Measurements from ENCODE around the gene SCYGR8.

The SCYGR8 gene

GRCh38 chr2:227788561-227789018 is 42.9 kb downstream of the SCYGR8 start:
- no peaks in the 10 kb centered on the region for H3K9me3 ChIP-seq (ENCODE audit: control insufficient read depth, insufficient read depth, low read length)
- H3K4me1 ChIP-seq (ENCODE audit: control insufficient read depth, low read length): no peaks in the 10 kb centered on the region
- no peaks in the 10 kb centered on the region for H4K20me1 ChIP-seq (ENCODE audit: control insufficient read depth, insufficient read depth, low read depth, low read length)
- no peak overlapping the region for H3K4me2 ChIP-seq (ENCODE audit: low read length)
- no peaks in the 10 kb centered on the region for H3F3A ChIP-seq (ENCODE audit: control insufficient read depth, insufficient read depth)
- H3K36me3 ChIP-seq (ENCODE audit: control insufficient read depth, low read length): no peaks in the 10 kb centered on the region
- TF ChIP-seq, protein P1, sequence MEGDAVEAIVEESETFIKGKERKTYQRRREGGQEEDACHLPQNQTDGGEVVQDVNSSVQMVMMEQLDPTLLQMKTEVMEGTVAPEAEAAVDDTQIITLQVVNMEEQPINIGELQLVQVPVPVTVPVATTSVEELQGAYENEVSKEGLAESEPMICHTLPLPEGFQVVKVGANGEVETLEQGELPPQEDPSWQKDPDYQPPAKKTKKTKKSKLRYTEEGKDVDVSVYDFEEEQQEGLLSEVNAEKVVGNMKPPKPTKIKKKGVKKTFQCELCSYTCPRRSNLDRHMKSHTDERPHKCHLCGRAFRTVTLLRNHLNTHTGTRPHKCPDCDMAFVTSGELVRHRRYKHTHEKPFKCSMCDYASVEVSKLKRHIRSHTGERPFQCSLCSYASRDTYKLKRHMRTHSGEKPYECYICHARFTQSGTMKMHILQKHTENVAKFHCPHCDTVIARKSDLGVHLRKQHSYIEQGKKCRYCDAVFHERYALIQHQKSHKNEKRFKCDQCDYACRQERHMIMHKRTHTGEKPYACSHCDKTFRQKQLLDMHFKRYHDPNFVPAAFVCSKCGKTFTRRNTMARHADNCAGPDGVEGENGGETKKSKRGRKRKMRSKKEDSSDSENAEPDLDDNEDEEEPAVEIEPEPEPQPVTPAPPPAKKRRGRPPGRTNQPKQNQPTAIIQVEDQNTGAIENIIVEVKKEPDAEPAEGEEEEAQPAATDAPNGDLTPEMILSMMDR (IDR thresholded peaks at IDR 0.05; ENCODE audit: low read depth, low read length, poor library complexity, severe bottlenecking): no peak
- no peak for TF ChIP-seq EZH2phosphoT487 (IDR thresholded peaks at IDR 0.05; ENCODE audit: borderline replicate concordance, low read length)
- no peaks in the 10 kb centered on the region for H3K9me2 ChIP-seq (replicated peaks; ENCODE audit: control insufficient read depth, low read length)
- no peaks in the 10 kb centered on the region for H3K79me2 ChIP-seq (ENCODE audit: control insufficient read depth, low read length)
- no peak overlapping the region for H3K4me3 ChIP-seq (ENCODE audit: low read length)
- H3K27ac ChIP-seq (ENCODE audit: low read depth, low read length): no peak overlapping the region
- H3K27me3 ChIP-seq (ENCODE audit: control insufficient read depth, low read length): peaks cover 4% of the 10 kb centered on the region

DNA sequence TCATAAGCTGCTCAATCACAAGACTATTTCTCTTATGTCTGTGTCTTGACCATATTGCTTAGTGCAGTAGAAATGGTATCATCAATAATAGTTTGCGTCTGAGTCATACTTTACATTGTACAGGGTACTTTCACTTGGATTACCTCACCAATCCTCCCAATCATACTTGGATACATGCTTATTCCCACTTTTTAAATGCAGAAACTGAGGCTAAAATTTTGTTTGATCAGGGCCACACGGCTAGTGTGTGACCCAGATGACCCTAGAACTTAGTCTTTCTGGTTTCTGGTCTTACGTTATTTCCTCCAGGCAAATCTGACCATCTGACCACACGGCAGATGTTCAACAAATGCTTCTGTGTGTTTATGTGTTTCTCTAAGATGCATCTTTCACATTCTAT is 44.1 kb downstream of the SCYGR8 start:
- H3K4me3 ChIP-seq (ENCODE audit: low read length): no peak overlapping the region
- H3K79me2 ChIP-seq (ENCODE audit: control insufficient read depth, low read length): no peaks in the 10 kb centered on the region
- H3K4me1 ChIP-seq (ENCODE audit: control insufficient read depth, low read length): no peaks in the 10 kb centered on the region
- no peaks in the 10 kb centered on the region for H3K9me2 ChIP-seq (replicated peaks; ENCODE audit: control insufficient read depth, low read length)
- no peak overlapping the region for H3K4me2 ChIP-seq (ENCODE audit: low read length)
- H3K9me3 ChIP-seq (ENCODE audit: control insufficient read depth, insufficient read depth, low read length): no peaks in the 10 kb centered on the region
- no peaks in the 10 kb centered on the region for H4K20me1 ChIP-seq (ENCODE audit: control insufficient read depth, insufficient read depth, low read depth, low read length)
- no peaks in the 10 kb centered on the region for H3K36me3 ChIP-seq (ENCODE audit: control insufficient read depth, low read length)
- TF ChIP-seq EZH2phosphoT487 (IDR thresholded peaks at IDR 0.05; ENCODE audit: borderline replicate concordance, low read length): no peak
- TF ChIP-seq, protein P1 (IDR thresholded peaks at IDR 0.05; ENCODE audit: low read depth, low read length, poor library complexity, severe bottlenecking): no peak
- peaks cover 4% of the 10 kb centered on the region for H3K27me3 ChIP-seq (ENCODE audit: control insufficient read depth, low read length)
- no peaks in the 10 kb centered on the region for H3F3A ChIP-seq (ENCODE audit: control insufficient read depth, insufficient read depth)
- no peak overlapping the region for H3K27ac ChIP-seq (ENCODE audit: low read depth, low read length)

DNA sequence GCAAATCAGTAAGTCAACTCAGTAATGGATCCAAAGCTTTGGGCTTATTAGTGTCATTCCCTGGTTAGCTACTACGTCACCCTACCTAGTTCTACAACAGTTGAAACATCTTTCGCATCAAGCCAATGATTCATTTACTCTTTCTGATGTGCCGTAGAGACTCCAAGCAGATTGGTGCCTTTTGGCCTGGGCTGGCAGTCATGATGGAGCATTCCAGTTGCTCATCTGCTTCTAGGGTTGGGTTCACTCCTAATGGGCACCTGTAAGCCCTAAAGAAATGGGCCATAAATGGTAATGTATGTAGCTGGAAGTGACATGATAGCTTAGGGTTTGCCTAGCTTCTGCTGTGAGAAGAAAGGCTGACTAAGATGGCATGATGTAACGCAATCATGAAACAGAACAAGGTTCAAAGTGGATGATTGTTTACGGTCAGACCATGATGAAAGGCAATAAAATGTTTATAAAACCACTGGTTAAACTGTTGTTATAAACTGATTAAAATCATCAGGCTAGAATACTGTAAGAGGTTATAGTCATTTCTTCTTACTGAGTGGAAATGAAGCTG is 47.5 kb downstream of the SCYGR8 start:
- Histone ChIP-seq H3K4me2 (ENCODE audit: low read length) (no peak overlapping the region), H3K27me3 (ENCODE audit: control insufficient read depth, low read length) (no peaks in the 10 kb centered on the region; the same call in 1 of the 2 replicates), H3K36me3 (ENCODE audit: control insufficient read depth, low read length) (no peaks in the 10 kb centered on the region), H3K9me2 (replicated peaks; ENCODE audit: control insufficient read depth, low read length) (no peaks in the 10 kb centered on the region), H3F3A (ENCODE audit: control insufficient read depth, insufficient read depth) (no peaks in the 10 kb centered on the region), H3K27ac (ENCODE audit: low read depth, low read length) (no peak overlapping the region), H4K20me1 (ENCODE audit: control insufficient read depth, insufficient read depth, low read depth, low read length) (no peaks in the 10 kb centered on the region), H3K4me1 (ENCODE audit: control insufficient read depth, low read length) (no peaks in the 10 kb centered on the region), H3K9me3 (ENCODE audit: control insufficient read depth, insufficient read depth, low read length) (no peaks in the 10 kb centered on the region), H3K4me3 (ENCODE audit: low read length) (no peak overlapping the region), H3K79me2 (ENCODE audit: control insufficient read depth, low read length) (no peaks in the 10 kb centered on the region)
- TF ChIP-seq, protein P1 (IDR thresholded peaks at IDR 0.05; ENCODE audit: low read depth, low read length, poor library complexity, severe bottlenecking): no peak
- no peak for TF ChIP-seq EZH2phosphoT487 (IDR thresholded peaks at IDR 0.05; ENCODE audit: borderline replicate concordance, low read length)

Measured in DOHH2 (cell line).